Stimulated activated CD4-positive, alpha-beta T cell treated with anti-CD3 and anti-CD28 coated beads, Interleukin-12 subunit alpha, Interleukin-12 subunit beta, amount 100 ng/mL, for 24 hours (primary cell): ENCODE data around the gene CX3CR1.
A peak's percentile ranks its signal among the peaks of the same experiment; 100 is the strongest.
"Not testable (repeated sequence)": the region's sequence is repeated elsewhere in the genome, so short reads cannot be mapped to it uniquely, and the experiment has no call there.

Experiments
- DNase-seq, 2 experiments: peaks; one replicate each; pipeline ENCODE4 v3.0.0-alpha.2; 2020; ENCODE audit warnings: low read depth in 2 of 2

The CX3CR1 gene, protein sequence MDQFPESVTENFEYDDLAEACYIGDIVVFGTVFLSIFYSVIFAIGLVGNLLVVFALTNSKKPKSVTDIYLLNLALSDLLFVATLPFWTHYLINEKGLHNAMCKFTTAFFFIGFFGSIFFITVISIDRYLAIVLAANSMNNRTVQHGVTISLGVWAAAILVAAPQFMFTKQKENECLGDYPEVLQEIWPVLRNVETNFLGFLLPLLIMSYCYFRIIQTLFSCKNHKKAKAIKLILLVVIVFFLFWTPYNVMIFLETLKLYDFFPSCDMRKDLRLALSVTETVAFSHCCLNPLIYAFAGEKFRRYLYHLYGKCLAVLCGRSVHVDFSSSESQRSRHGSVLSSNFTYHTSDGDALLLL

DNA sequence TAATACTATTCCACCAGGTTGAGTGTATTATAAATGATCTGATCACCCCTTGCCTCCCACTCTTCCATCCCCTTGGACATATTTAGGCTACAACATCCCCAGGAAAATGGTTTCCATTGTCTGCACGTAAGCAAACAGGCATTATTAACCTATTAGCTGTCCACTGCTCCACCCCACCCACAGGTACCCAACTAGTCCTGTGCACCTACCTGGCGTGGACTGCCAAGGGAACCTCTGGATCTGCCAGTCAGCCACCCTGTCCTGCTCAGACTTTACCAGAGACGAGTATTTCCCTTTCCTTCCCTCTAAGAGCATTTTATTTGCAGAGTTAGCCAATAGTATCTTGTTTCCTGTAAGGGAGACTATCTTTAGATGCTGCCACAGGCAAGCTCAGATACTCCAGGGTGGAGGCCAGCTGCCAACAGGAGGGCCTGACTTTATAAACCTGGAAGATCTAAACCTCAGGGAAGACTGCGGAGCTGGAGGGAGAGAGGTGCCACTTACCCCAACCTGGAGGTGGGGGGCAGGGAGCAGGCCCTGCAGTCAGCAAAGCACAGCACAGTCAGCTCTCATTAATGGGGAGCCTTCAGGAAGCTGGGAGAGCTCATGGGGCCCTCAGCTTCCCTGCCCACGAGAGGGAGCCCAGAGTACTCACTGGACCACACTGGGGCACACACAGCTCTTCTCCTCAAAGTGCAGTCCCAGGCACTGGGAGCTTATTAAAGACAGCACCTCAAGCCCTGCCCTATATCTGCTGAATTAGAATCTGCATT, at the start of gene CX3CR1:
Gene CX3CR1, minus strand, starts transcription at position 292 of the 773 bp plus-strand sequence. CDS start 13,527 bp downstream, outside the sequence.
- DNase-seq, result no peak

DNA sequence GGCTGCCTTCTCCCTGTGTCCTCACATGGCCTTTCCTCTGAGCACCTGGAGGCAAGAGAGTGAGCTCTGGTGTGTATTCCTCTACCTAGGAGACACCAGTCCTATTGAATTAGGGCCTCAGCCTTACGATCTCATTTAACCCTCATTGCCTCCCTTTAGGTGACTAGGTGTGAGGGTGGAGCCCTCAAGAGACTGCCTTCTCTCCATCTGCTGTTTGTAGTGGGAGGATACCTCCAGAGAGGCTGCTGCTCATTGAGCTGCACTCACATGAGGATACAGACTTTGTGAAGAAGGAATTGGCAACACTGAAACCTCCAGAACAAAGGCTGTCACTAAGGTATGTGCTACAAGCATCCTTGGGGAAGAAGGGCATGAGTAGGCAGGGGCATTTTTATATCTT, 49.7 kb upstream of the CX3CR1 start, which contains the start of gene CCR8:
Gene CCR8, plus strand, starts transcription at position 217 of the 400 bp plus-strand sequence. CDS start 2,623 bp downstream, outside the sequence.
- no peak for DNase-seq

DNA sequence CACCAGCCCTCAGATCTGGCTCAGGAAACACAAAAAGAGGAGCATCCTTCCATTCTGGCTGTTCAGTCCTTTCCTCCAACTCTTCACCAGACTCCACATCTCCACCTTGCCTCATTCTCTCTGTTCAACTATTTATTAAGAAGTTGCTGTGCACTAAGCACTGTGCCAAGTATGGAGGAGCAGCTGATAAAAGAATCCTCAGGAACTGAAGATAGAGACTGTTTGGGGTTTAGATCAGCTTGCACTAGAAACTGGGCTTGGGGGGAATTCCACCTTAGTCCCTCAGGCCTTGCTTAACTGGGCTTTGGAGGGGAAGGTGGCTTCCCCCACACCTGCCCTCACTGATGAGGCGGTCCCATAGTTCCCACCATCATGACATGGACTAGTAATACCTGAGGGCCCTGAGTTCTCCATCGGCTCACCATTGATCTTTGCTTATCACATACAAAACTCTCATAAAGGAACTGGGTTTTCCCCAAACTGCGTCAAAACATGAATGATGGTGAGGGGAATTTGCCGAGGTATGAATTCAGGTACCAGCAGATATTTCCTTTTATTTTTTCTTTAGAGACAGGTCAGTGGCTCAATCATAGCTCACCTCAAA, 48.0 kb upstream of the CX3CR1 start:
- DNase-seq, result peak in 1 of 2 experiments; percentile 7

DNA sequence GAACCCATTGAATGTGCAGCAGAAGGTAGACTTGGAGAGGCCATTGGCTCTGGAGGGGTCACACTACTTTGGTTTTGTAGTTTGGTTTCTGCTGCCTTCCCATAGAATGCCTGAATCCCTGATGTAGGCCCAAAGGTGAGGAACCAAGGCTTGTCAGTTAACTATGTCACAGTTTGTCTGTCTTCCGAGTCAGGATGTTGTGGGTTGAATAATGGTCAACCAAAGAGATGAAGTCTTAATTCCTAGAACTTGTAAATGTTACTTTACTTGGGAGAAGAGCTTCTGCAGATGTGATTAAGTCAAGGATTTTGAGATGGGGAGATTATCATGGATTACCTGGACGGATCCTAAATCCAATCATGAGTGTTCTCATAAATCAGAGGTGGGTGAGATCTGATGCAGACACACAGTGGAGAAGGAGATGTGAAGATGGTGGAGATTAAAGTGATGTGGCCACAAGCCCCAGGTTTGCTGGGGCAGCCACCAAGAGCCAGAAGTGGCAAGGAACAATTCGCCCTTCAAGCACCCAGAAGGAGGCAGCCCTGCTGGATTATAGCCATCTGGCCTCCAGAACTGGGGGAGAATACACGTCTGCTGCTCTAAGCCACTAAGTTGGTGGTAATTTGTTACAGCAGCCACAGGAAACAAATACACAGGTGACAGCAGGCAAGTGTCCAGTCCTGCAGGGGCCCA, 47.4 kb upstream of the CX3CR1 start:
- DNase-seq, result no peak

DNA sequence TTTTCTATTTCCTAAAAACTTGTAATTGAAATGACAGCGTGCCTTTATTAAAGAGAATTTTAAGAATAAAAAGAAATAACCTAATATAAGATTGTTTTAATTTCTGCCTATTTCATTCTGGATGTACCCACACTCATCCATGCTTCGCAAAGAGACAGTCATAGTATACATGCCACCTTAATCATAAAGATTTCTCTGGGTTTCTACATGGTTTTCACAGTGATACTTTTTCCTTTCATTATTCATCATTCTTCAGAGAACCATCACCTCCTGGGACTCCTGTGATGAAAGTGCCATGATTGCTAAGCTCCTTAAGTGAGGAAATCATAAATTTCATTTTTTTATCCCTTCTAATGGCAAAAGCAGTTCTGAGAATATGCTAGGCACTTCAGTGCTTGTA, 45.4 kb upstream of the CX3CR1 start:
- no peak for DNase-seq

GRCh38 chr3:39323494-39323893, 43.7 kb upstream of the CX3CR1 start:
- no peak for DNase-seq

GRCh38 chr3:39322936-39323335, 43.1 kb upstream of the CX3CR1 start:
- DNase-seq, result no peak

DNA sequence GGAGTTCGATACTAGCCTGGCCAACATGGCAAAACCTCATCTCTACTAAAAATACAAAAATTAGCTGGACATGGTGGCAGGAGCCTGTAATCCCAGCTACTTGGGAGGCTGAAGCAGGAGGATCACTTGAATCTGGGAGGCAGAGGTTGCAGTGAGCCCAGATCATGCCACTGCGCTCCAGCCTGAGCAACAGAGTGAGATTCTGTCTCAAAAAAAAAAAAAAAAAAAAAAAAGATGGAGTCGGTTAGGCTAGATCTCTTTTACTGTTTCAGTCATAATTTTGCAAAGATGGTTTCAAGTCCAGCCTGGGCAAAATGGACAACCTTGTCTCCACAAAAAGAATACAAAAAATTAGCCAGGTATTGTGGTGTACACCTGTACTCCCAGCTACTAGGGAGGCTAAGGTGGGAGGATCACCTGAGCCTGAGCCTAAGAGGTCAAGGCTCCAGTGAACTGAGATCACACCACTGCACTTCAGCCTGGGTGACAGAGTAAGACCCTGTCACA, 42.4 kb upstream of the CX3CR1 start:
- not testable (repeated sequence) for DNase-seq

DNA sequence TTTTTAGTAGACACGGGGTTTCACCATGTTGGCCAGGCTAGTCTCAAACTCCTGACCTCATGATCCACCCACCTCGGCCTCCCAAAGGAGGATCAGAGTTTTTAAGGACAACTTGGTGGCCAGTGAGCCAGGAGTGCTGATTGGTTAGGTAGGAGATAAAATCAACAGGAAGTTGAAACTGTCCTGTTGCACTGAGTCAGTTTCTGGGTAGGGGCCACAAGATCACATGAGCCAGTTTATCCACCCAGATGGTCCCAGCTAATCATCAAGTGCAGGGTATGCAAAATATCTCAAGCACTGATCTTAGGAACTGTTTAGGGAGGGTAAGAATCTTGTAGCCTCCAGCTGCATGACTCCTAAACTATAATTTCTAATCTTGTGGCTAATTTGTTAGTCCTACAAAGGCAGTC, 41.7 kb upstream of the CX3CR1 start:
- not testable (repeated sequence) for DNase-seq

GRCh38 chr3:39319249-39319648, 39.4 kb upstream of the CX3CR1 start:
- DNase-seq, result no peak

- DNase-seq, result no peak
Measured at GRCh38 chr3:39318301-39318700, 38.5 kb upstream of the CX3CR1 start.

- DNase-seq, result no peak
Measured at GRCh38 chr3:39317571-39318169, 37.8 kb upstream of the CX3CR1 start.

DNA sequence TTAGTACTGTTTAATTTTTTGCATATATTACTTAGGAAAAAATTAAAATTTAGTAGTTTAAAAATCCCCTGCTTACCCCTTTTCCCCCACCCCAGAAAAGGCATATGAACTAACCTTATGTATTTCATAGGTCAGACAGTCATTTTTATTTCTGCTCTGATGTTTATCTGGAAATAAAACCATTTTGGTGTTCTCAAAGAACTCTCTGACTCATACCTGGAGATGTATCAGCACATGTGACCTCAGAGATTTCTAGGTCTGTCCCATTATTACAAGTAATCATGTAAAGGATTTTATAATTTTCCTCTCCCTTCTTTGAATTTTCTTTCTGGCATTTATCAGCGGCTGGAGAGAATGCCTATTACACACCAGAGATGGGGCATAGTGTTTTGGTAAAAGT, 35.6 kb upstream of the CX3CR1 start:
- no peak for DNase-seq

DNA sequence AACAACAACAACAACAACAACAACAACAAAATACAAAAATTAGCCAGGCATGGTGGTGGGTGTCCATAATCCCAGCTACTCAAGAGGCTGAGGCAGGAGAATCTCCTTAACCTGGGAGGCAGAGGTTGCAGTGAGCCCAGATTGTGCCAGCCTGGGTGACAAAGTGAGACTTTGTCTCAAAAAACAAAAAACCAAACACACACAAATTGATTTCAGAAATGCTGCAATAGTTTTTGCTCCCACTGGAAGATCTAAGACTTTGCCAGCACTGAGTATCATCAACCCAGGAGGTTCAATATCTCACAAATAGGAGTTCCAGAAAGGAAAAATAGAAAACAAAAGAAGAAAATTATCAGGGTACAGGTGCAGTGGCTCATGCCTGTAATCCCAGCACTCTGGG, 33.5 kb upstream of the CX3CR1 start:
- DNase-seq, result no peak

GRCh38 chr3:39302178-39302577, 22.3 kb upstream of the CX3CR1 start:
- no peak for DNase-seq

DNA sequence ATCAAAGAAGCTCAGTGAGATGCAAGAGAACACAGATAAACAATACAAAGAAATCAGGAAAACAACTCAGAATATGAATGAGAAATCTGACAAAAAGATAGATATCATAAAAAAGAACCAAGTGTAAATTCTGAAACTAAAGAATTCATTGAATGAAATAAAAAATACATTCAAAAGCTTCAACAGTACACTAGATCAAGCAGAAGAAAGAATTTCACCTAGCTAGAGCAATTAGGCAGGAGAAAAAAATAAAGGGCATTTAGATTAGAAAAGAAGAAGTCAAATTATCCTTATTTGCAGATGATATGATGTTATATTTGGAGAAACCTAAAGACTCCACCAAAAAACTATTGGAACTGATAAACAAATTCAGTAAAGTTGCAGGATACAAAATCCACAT, 19.4 kb upstream of the CX3CR1 start:
- no peak for DNase-seq

DNA sequence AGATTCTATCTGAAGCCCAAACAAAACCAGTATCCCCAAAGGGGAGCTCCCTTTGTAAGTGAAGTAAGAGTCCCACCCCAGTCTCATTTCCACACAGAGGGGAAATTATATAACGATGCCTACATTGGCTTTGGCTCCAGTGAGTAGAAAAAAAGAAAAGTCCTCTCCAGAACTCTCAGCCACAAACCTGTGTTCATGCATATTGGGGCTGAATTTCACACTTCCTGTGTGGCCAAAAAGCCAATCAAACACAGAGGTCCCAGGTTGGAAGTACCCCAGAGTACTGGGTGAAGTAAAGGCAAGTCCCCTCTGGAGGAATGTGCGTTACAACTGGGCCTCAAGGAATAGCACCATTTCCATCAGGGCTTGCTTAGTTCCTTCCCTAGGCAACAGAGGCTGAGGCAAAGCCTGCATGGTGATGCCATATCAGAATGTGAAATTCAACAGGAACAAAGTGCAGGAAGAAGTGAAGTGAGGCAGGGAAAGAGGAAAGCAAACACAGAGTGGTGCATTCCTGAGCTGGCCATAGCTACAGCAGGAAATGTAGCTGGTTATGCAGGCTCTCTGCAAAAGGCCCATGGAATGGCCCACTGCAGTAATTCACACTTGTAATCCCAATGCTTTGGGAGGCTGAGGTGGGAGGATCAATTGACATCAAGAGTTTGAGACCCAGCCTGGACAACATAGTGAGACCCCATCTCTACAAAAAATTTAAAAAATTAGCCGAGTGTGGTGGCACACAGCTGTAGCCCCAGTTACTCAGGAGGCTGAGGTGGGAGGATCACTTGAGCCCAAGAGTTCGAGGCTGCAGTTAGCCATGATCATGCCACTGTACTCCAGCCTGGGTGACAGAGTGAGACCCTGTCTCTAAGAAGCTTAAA, 16.6 kb upstream of the CX3CR1 start:
- no peak for DNase-seq

DNA sequence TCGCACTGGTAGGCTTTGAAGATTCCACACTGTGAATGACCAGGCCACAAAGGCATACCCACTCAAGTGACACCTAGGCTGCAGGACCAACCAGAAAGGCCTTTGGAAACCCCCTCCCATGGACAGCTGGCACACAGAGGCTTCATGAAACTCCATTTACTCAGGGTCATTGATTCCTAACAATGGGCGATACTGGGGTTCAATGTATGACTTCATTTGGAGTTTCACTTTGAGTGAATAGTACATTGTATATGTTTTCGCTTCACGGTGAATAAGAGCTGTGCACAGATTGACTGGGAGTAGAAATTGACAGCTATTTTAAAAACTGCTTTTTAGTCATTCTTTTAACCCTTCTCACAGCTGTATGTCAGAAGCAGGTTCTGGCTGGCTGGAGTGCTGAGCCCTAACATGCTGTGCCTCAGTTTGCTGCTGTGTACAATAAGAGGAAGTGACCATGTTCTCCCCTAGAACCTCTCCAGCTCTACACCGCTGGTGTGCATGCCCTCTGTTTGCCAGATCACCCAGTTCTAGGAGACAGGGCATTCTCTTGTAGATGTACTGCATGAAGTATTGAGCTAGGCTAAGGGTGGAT, 15.4 kb upstream of the CX3CR1 start:
- DNase-seq, result no peak

GRCh38 chr3:39294446-39295183, 14.8 kb upstream of the CX3CR1 start:
- DNase-seq, result no peak
